ENCODE data around the gene MTA3. TPM values are rescaled to one million over a fixed set of nuclear protein-coding genes. Genes with fewer than 3 reads are reported as not detected.

MTA3 gene
- polyA plus RNA-seq, 3 donors = 2.0 to 4.5 (median 2.2) TPM

GRCh38 chr2:42756966-42757513 is 188.6 kb downstream of the MTA3 start:
- H3K27ac Mint-ChIP-seq = peak overlapping the region in 2 of 7 donors; percentile 8 to 72
- peaks cover 59% of the 10 kb centered on the region for H3K4me1 Mint-ChIP-seq
- H3K36me3 Mint-ChIP-seq = peaks cover 11 to 21% of the 10 kb centered on the region in 2 donors
- Histone ChIP-seq H3K36me3 (replicated peaks in 1 of 2; ENCODE audit: control insufficient read depth in 1 of 2, insufficient read depth in 2 of 2, low read length in 2 of 2) (no peaks in the 10 kb centered on the region), H2AFZ (ENCODE audit: insufficient read depth, low read depth, low read length, poor library complexity, severe bottlenecking) (no peak overlapping the region), H3K27ac (ENCODE audit: low read depth in 1 of 2, low read length in 2 of 2) (no peak overlapping the region), H4K20me1 (ENCODE audit: insufficient read depth, low read length) (no peaks in the 10 kb centered on the region), H3K4me3 (replicated peaks in 1 of 3; ENCODE audit: low read depth in 2 of 3, low read length in 3 of 3) (no peak overlapping the region), H3K27me3 (ENCODE audit: control insufficient read depth in 2 of 2, insufficient read depth in 2 of 2, low read length in 2 of 2) (no peaks in the 10 kb centered on the region), H3K4me1 (ENCODE audit: control insufficient read depth in 1 of 2, insufficient read depth in 2 of 2, low read length in 2 of 2) (peaks cover 51 to 59% of the 10 kb centered on the region in 2 donors), H3K79me2 (ENCODE audit: insufficient read depth, low read length) (no peaks in the 10 kb centered on the region), H3K4me2 (replicated peaks; ENCODE audit: extremely low read depth, low read length, poor library complexity, severe bottlenecking) (no peak overlapping the region), H3K9ac (ENCODE audit: insufficient read depth, low read length, poor library complexity, severe bottlenecking) (no peak overlapping the region), H3K9me3 (replicated peaks in 1 of 2; ENCODE audit: control insufficient read depth in 1 of 2, insufficient read depth in 1 of 2, low read length in 2 of 2) (no peaks in the 10 kb centered on the region)
- WGBS (ENCODE audit: insufficient coverage) = 90% methylated on average over 5 of the region's 6 CpGs
- intact Hi-C loops (cut with micrococcal nuclease) = loop anchor here in 1 of 2 donors (5.0 kb wide), 2 partner anchors 35 to 45 kb away; no protein-coding TSS in a partner anchor
- no peak for TF ChIP-seq CTCF (IDR thresholded peaks at IDR 0.05)
- peaks cover 0 to 2% (median 0%) of the 10 kb centered on the region in 7 donors for H3K9me3 Mint-ChIP-seq
- H3K27me3 Mint-ChIP-seq (ENCODE audit: low read depth in 3 of 3) = peaks cover 0 to 4% (median 0%) of the 10 kb centered on the region in 3 donors
- no peak for DNase-seq
- H3K4me3 Mint-ChIP-seq = no peak overlapping the region

GRCh38 chr2:42757981-42758740 is 189.7 kb downstream of the MTA3 start:
- no peak overlapping the region for H3K27ac ChIP-seq (ENCODE audit: low read depth in 1 of 2, low read length in 2 of 2)
- peaks cover 0 to 5% (median 3%) of the 10 kb centered on the region in 3 donors for H3K27me3 Mint-ChIP-seq (ENCODE audit: low read depth in 3 of 3)
- H3K36me3 ChIP-seq (replicated peaks in 1 of 2; ENCODE audit: control insufficient read depth in 1 of 2, insufficient read depth in 2 of 2, low read length in 2 of 2) = no peaks in the 10 kb centered on the region
- H3K79me2 ChIP-seq (ENCODE audit: insufficient read depth, low read length) = no peaks in the 10 kb centered on the region
- no peak overlapping the region for H3K4me3 Mint-ChIP-seq
- H3K9ac ChIP-seq (ENCODE audit: insufficient read depth, low read length, poor library complexity, severe bottlenecking) = no peak overlapping the region
- peaks cover 0 to 5% (median 1%) of the 10 kb centered on the region in 7 donors for H3K9me3 Mint-ChIP-seq
- no peak for TF ChIP-seq CTCF (IDR thresholded peaks at IDR 0.05)
- no peak overlapping the region for H2AFZ ChIP-seq (ENCODE audit: insufficient read depth, low read depth, low read length, poor library complexity, severe bottlenecking)
- H3K4me2 ChIP-seq (replicated peaks; ENCODE audit: extremely low read depth, low read length, poor library complexity, severe bottlenecking) = no peak overlapping the region
- intact Hi-C loops (cut with micrococcal nuclease) = loop anchor here in 1 of 2 donors (5.0 kb wide), 2 partner anchors 36 to 44 kb away; no protein-coding TSS in a partner anchor
- H3K27ac Mint-ChIP-seq = no peak overlapping the region
- peaks cover 0 to 2% of the 10 kb centered on the region in 2 donors for H3K9me3 ChIP-seq (replicated peaks in 1 of 2; ENCODE audit: control insufficient read depth in 1 of 2, insufficient read depth in 1 of 2, low read length in 2 of 2)
- no peaks in the 10 kb centered on the region for H4K20me1 ChIP-seq (ENCODE audit: insufficient read depth, low read length)
- H3K4me1 Mint-ChIP-seq = peaks cover 56% of the 10 kb centered on the region
- peaks cover 52 to 59% of the 10 kb centered on the region in 2 donors for H3K4me1 ChIP-seq (ENCODE audit: control insufficient read depth in 1 of 2, insufficient read depth in 2 of 2, low read length in 2 of 2)
- no peaks in the 10 kb centered on the region for H3K27me3 ChIP-seq (ENCODE audit: control insufficient read depth in 2 of 2, insufficient read depth in 2 of 2, low read length in 2 of 2)
- H3K4me3 ChIP-seq (replicated peaks in 1 of 3; ENCODE audit: low read depth in 2 of 3, low read length in 3 of 3) = no peak overlapping the region
- H3K36me3 Mint-ChIP-seq = peaks cover 15 to 25% of the 10 kb centered on the region in 2 donors
- no peak for DNase-seq
- WGBS (ENCODE audit: insufficient coverage) = 90% methylated on average over 3 of the region's 4 CpGs
